GM19238 (cell line): ENCODE measurements around the gene CPE.
"Not testable (repeated sequence)": the region's sequence is repeated elsewhere in the genome, so short reads cannot be mapped to it uniquely, and the experiment has no call there.

Experiments used
- DNase-seq: peaks from one replicate; pipeline ENCODE4 v3.0.0; 2011; ENCODE audit warnings: low spot score; ENCODE audit not compliant: insufficient read length

The CPE gene

GRCh38 chr4:165403637-165404036, 24.8 kb downstream of the CPE start:
- DNase-seq: no peak

DNA sequence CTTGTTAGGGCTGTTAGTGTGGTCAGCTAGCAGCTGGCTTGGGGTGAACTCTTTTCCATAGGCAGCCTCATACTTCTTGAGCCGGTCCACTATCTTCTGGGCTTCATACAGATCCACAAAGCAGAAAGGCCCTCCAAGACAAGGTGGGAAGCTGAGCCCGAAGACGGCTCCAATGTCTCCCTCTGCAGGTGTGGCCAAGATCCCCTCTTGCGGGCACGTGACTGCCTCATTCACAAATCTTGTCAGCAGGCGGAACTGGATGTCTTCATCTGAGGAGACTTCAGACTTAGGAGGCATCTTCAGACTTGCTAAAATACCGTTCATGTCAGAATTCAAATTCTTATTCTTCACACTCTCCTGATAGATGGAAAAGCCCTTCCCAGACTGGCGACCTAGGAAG, 25.3 kb downstream of the CPE start:
- DNase-seq: no peak

DNA sequence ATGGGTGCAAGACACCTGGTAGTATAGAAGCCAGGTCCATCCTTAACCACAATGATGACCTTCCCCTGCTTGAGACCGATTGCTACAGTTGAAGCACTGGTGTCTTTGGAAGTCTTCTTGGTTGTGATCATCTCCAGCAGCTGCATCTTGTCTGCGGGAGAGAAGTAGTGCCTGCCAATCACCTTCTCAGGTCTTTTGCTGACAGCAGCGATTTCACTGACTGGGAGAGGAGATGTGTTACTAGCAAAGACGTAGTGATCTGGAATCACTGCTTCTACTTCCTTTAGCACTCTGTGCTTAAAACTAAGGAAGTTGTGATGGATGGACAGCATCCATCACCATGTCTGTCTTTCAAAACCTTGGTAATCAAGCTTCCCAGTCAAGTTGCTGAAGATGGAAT, 25.9 kb downstream of the CPE start:
- DNase-seq: no peak

- DNase-seq: no peak
Measured at GRCh38 chr4:165410214-165410613, 31.4 kb downstream of the CPE start.

DNA sequence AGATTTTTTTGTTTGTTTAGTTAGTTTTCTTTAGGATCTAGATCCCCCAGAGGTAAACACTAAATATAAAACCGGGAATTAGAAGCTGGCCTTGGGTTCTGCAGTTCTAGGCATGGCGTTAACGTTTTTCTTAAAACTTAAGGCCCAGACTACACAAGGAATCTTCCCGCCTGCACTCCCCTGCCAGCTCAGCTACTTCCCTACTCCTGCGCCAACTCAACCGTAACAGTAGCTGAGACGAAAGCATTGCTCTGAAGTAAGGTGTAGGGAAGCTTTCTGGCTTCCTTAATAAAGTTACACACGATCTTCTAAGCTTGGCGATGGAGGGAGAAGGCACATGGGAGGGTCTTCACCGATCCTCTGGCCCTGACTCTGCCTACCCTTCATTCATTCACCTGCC, 37.1 kb downstream of the CPE start:
- DNase-seq: no peak

- no peak for DNase-seq
Measured at GRCh38 chr4:165418073-165418472, 39.3 kb downstream of the CPE start.

DNA sequence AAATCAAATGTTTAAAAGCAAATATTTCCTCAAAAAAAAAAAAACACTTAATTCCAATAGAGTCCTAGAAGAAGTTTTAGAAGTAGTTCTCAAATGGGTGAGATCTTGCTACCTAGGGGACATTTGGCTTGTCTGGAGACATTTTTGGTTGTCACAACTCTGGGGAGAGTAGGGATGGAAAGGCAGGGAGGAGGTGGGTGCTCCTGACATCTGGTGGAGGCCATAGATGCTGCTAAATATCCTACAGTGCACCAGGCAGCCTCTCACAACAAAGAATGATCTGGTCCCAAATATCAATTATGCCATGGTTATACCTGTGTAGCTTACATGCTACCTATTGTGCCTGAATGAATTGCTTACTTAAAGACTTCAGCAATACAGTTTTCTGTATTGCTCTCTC, 46.8 kb downstream of the CPE start:
- DNase-seq: no peak

DNA sequence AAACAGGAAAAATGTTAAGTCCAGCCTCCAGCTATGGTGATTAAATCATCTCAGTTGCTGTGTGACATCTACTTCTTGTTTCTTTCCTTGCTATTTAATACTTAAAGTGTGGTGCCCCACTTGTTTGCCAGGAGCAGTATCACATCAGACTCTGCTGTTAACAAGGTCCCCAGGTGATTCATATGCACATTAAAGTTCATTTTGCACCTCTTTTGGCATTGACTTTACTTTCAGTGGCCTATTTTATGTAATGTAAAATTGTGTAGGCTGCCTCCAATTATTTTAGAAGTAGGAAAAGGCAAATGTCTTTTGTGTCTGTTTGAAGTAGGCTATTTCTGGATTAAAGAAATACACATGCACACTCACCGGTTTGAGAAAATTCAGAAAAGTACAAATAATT, 47.5 kb downstream of the CPE start:
- no peak for DNase-seq

DNA sequence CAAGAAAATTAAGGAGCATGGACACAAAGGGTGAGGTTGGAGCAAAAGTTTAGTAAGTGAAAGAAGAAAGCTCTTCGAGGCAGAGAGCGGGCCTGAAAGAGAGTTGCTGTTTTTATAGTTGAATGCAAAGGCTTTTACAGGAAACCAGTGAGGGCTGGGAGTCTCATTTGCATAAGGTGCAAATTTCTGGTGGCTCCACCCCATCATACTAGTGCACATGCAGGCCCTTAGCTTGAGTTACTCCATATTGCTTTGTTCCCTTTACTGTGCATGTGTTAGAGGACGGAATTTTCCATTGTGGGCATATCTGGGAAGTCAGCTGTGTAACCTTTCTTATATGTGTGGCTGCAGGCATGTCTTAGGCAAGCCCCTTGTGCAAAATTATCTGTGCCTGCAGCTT, 48.0 kb downstream of the CPE start:
- no peak for DNase-seq

- DNase-seq: no peak
Measured at GRCh38 chr4:165428957-165429356, 50.1 kb downstream of the CPE start.

GRCh38 chr4:165433529-165433928, 54.7 kb downstream of the CPE start:
- no peak for DNase-seq

GRCh38 chr4:165437691-165438090, 58.9 kb downstream of the CPE start:
- DNase-seq: no peak

- no peak for DNase-seq
Measured at GRCh38 chr4:165439344-165439743, 60.5 kb downstream of the CPE start.

- DNase-seq: no peak
Measured at GRCh38 chr4:165439981-165440380, 61.2 kb downstream of the CPE start.

- DNase-seq: no peak
Measured at GRCh38 chr4:165440415-165441158, 61.8 kb downstream of the CPE start.

GRCh38 chr4:165443276-165443675, 64.5 kb downstream of the CPE start:
- no peak for DNase-seq

GRCh38 chr4:165448700-165449099, 69.9 kb downstream of the CPE start:
- DNase-seq: no peak

DNA sequence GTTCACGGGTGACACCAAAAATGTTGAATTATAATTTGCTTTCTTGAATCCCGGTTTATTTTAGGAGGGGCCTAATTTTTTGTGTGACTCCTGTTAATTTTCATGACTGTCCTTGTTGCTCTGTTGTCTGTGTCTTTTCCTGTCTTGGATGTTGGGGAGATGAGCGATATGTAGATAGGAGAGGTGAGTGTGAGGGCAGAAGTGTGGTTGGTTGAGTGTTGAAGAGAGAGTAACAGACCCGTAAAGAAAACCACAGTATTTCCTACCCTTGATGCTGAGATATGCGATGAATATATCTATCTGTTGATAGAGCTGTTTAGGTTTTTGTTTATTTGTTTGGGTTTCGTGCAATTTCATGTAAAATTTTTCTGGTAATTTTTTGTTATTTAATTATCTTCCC, 70.5 kb downstream of the CPE start:
- DNase-seq: no peak

- no peak for DNase-seq
Measured at GRCh38 chr4:165450871-165451270, 72.1 kb downstream of the CPE start.

GRCh38 chr4:165453140-165453539, 74.3 kb downstream of the CPE start:
- not testable (repeated sequence) for DNase-seq

DNA sequence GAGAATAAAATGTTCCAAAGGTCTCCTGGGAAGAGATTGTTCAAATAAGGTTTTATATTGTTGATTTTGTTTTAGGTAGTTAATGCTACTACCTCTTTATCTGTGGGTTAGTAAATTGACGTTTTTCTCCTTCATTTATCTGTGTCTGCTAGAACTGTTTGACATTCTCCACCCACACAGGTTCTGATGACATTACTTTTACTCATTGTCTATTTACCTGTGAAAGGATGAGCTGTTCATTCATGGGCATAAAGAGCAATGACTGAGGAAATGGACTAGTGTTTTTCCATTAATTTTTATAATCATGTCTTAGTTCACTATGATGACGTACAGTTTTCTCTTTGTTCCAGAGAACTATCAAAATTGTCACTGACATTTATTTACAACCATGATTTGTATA, 75.6 kb downstream of the CPE start:
- no peak for DNase-seq

DNA sequence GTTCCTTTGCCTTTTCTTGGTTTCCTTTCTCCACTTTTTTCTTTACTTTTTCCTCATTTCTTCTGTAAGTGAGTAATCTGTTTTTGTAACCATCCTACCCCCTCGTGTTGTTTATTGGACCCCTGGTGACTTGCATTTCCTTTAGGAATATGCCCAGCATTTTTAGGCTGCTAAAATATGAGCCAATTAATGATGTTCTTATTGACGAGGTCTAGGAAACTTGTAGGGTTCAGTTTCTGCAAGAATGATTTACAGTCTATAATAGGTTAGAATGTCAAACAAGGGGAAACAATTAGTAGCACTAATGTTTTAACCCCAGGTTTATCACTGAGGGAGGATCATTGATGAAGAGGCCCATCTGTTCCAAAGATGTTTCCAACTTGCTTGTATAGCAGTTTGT, 79.0 kb downstream of the CPE start:
- DNase-seq: no peak

GRCh38 chr4:165458471-165458870, 79.7 kb downstream of the CPE start:
- no peak for DNase-seq
